ENCODE data around the gene ANK2. TPM values are rescaled to one million over a fixed set of nuclear protein-coding genes. Genes with fewer than 3 reads are reported as not detected.

ANK2 gene
- total and polyA plus RNA-seq, 2 of the 13 experiments (the other 11 are each of a cell fraction or from before 2014, with no cell fraction given) = 2.7 to 15.1 TPM

DNA sequence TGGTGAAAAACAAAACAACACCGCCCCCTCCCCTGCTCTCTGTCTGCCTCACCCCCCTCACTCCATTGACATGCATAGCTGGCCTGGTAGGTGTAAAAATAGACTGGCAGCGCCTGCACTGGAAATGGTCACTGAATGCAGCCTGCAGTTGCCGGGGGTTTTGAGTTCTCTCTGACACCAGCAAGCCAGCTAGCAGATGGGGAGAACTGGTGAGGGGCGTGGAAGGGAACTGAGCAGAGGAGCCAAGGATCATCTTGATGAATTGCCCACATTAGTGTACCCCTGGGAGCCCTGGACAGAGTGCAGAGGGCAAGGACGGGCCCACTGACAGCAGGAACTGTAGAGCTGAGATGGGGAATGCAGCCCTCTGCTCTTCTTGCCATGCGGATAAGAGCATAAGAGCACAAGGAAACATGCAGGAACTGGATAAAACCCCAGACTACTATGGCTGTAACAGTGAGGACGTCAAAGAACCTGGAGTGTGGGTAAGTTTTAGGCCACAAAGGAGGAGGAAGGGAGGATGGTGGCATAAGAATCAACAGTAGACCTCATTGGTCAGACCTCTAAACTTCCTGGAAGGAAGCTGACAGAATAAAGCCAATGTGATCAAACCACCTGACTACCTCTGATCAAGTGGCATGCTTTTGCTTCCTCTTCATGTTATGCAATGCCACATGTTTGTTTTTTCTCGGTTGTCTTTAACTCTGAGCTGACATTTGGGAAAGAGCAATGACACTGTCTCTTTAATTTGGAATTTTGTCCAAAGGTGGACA, 96.3 kb downstream of the ANK2 start (continued):
- TF ChIP-seq ZNF773 (CRISPR knock-in tag; IDR thresholded peaks at IDR 0.05; ENCODE audit: borderline replicate concordance) = no peak
- TF ChIP-seq EHMT2 (IDR thresholded peaks at IDR 0.05; ENCODE audit: borderline replicate concordance, low read depth, low read length) = peak; percentile 36; the same call in 1 of the 2 replicates
- TF ChIP-seq, protein P1, sequence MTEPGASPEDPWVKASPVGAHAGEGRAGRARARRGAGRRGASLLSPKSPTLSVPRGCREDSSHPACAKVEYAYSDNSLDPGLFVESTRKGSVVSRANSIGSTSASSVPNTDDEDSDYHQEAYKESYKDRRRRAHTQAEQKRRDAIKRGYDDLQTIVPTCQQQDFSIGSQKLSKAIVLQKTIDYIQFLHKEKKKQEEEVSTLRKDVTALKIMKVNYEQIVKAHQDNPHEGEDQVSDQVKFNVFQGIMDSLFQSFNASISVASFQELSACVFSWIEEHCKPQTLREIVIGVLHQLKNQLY (CRISPR knock-in tag; IDR thresholded peaks at IDR 0.05) = peak; percentile 47; the same call in 1 of the 2 replicates
- no peak for TF ChIP-seq FIP1L1 (IDR thresholded peaks at IDR 0.05; ENCODE audit: borderline replicate concordance, insufficient read depth, low read depth, low read length)
- no peak for TF ChIP-seq ZNF543 (CRISPR knock-in tag; IDR thresholded peaks at IDR 0.05)
- TF ChIP-seq ZMYM2 (CRISPR knock-in tag; IDR thresholded peaks at IDR 0.05) = no peak
- no peak for TF ChIP-seq SMYD3 (CRISPR knock-in tag; IDR thresholded peaks at IDR 0.05)
- TF ChIP-seq MXD4 (CRISPR knock-in tag; IDR thresholded peaks at IDR 0.05) = peak; percentile 82; the same call in 1 of the 2 replicates
- TF ChIP-seq ZNF761 (CRISPR knock-in tag; conservative IDR thresholded peaks at IDR 0.05) = no peak
- peak; percentile 61 for TF ChIP-seq ZFY (CRISPR knock-in tag; IDR thresholded peaks at IDR 0.05)
- no peak for TF ChIP-seq ZBTB1 (CRISPR knock-in tag; IDR thresholded peaks at IDR 0.05; ENCODE audit: borderline replicate concordance)
- TF ChIP-seq ZNF607 (CRISPR knock-in tag; IDR thresholded peaks at IDR 0.05; ENCODE audit: borderline replicate concordance) = no peak
- 0 out of 2 replicates have a peak, but pooled peaks have one; percentile 35 for TF ChIP-seq ZBTB38 (CRISPR knock-in tag; IDR thresholded peaks at IDR 0.05)
- TF ChIP-seq ZNF563 (CRISPR knock-in tag; IDR thresholded peaks at IDR 0.05) = no peak
- 0 out of 2 replicates have a peak, but pooled peaks have one; percentile 79 for TF ChIP-seq ZNF598 (CRISPR knock-in tag; IDR thresholded peaks at IDR 0.05; ENCODE audit: borderline replicate concordance)
- no peak for TF ChIP-seq ADNP (CRISPR knock-in tag; IDR thresholded peaks at IDR 0.05)
- TF ChIP-seq ZSCAN25 (CRISPR knock-in tag; IDR thresholded peaks at IDR 0.05) = 0 out of 2 replicates have a peak, but pooled peaks have one; percentile 30
- peak; percentile 33; the same call in 1 of the 2 replicates for TF ChIP-seq RCOR2 (CRISPR knock-in tag; IDR thresholded peaks at IDR 0.05)
- peak; percentile 47; the same call in 1 of the 2 replicates for TF ChIP-seq JUN (CRISPR knock-in tag; IDR thresholded peaks at IDR 0.05)
- TF ChIP-seq GFI1 (CRISPR knock-in tag; IDR thresholded peaks at IDR 0.05; ENCODE audit: borderline replicate concordance) = no peak
- no peak for TF ChIP-seq ATF7-NPFF (CRISPR knock-in tag; IDR thresholded peaks at IDR 0.05; ENCODE audit: low read depth)
- TF ChIP-seq SRY (CRISPR knock-in tag; IDR thresholded peaks at IDR 0.05) = no peak
- TF ChIP-seq ZNF556 (CRISPR knock-in tag; IDR thresholded peaks at IDR 0.05; ENCODE audit: borderline replicate concordance) = peak; percentile 68; the same call in 1 of the 2 replicates
- no peak for TF ChIP-seq PAWR (CRISPR knock-in tag; IDR thresholded peaks at IDR 0.05; ENCODE audit: borderline replicate concordance)
- no peak for TF ChIP-seq MED8 (CRISPR knock-in tag; IDR thresholded peaks at IDR 0.05; ENCODE audit: insufficient replicate concordance)
- no peak for TF ChIP-seq KLF13 (CRISPR knock-in tag; IDR thresholded peaks at IDR 0.05)
- TF ChIP-seq, protein P2, sequence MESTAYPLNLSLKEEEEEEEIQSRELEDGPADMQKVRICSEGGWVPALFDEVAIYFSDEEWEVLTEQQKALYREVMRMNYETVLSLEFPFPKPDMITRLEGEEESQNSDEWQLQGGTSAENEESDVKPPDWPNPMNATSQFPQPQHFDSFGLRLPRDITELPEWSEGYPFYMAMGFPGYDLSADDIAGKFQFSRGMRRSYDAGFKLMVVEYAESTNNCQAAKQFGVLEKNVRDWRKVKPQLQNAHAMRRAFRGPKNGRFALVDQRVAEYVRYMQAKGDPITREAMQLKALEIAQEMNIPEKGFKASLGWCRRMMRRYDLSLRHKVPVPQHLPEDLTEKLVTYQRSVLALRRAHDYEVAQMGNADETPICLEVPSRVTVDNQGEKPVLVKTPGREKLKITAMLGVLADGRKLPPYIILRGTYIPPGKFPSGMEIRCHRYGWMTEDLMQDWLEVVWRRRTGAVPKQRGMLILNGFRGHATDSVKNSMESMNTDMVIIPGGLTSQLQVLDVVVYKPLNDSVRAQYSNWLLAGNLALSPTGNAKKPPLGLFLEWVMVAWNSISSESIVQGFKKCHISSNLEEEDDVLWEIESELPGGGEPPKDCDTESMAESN (CRISPR knock-in tag; conservative IDR thresholded peaks at IDR 0.05) = no peak
- no peak for TF ChIP-seq ZNF747 (CRISPR knock-in tag; IDR thresholded peaks at IDR 0.05; ENCODE audit: borderline replicate concordance)
